ENCODE measurements around the gene WSCD2. TPM values are rescaled to one million over a fixed set of nuclear protein-coding genes. Genes with fewer than 3 reads are reported as not detected.

The WSCD2 gene
- total RNA-seq, 2 experiments from 2014 or later = not detected

- POLR2A ChIA-PET = no interaction called here
- intact Hi-C loops (cut with micrococcal nuclease) = no loop called here
- Mint-ChIP-seq H3K9me3 (no peaks in the 10 kb centered on the region), H3K27ac (no peak overlapping the region), H3K4me3 (no peak overlapping the region), H3K27me3 (no peaks in the 10 kb centered on the region), H3K4me1 (ENCODE audit: low read depth) (no peaks in the 10 kb centered on the region), H3K36me3 (no peaks in the 10 kb centered on the region)
- DNase-seq = no peak
- CTCF ChIA-PET = interaction anchor here (0.6 kb wide), 1 partner anchor 343 kb away, joined by 3 read pairs; no protein-coding TSS in a partner anchor
These were observed 51.4 kb downstream of the WSCD2 start for GRCh38 chr12:108180255-108181094.

GRCh38 chr12:108181095-108181454 is 52.0 kb downstream of the WSCD2 start:
- H3K4me1 Mint-ChIP-seq (ENCODE audit: low read depth) = no peaks in the 10 kb centered on the region
- no peak overlapping the region for H3K27ac Mint-ChIP-seq
- H3K27me3 Mint-ChIP-seq = no peaks in the 10 kb centered on the region
- H3K36me3 Mint-ChIP-seq = no peaks in the 10 kb centered on the region
- ChIA-PET CTCF (interaction anchor here (0.6 to 1.0 kb wide), 2 partner anchors 13 to 344 kb away, joined by 3 read pairs; no protein-coding TSS in a partner anchor), POLR2A (no interaction called here)
- no peaks in the 10 kb centered on the region for H3K9me3 Mint-ChIP-seq
- no peak for DNase-seq
- no peak overlapping the region for H3K4me3 Mint-ChIP-seq
- intact Hi-C loops (cut with micrococcal nuclease) = no loop called here

DNA sequence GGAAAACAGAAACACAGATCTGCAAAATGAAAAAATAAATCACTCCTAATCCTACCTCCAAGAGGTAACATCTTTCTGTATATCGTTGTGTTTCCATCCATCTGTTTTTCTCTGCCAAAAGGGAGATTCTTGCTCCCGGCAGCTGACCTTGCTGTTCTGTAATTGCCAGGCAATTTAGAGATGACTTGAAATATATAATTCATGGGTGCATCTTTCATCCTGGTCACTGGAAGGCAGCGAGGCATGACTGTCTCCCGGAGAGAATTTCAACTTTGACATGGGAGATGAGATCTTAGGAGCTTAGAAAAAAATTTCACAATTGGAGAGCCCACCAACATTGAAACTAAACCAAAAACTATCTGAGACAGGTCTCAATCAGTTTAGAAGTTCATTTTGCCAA is 53.0 kb downstream of the WSCD2 start:
- intact Hi-C loops (cut with micrococcal nuclease) = no loop called here
- CTCF ChIA-PET = interaction anchor here (1.0 kb wide), 1 partner anchor 12 kb away, joined by 3 read pairs; no protein-coding TSS in a partner anchor
- H3K27me3 Mint-ChIP-seq = no peaks in the 10 kb centered on the region
- no peak for DNase-seq
- H3K9me3 Mint-ChIP-seq = no peaks in the 10 kb centered on the region
- H3K27ac Mint-ChIP-seq = no peak overlapping the region
- no peak overlapping the region for H3K4me3 Mint-ChIP-seq
- H3K4me1 Mint-ChIP-seq (ENCODE audit: low read depth) = no peaks in the 10 kb centered on the region
- POLR2A ChIA-PET = no interaction called here
- no peaks in the 10 kb centered on the region for H3K36me3 Mint-ChIP-seq

DNA sequence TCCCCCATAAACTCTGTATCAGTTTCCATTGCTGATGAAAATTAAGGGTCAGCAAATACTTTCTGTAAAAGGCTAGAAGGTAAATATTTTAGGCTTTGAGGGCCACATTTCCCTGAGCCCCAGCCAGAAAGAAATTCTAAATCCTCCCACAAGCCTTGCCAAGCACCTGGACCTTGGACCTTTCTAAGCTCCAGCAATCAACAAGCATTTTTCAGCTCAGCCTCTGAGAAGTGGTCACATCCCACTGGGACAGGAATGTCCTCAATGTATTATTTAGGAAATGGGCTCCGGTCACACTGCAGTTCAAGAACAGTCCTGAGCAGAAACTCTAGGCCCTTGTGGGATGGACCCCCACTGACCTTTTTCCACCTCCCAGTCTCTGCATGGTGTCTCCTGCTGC is 55.9 kb downstream of the WSCD2 start:
- intact Hi-C loops (cut with micrococcal nuclease) = no loop called here
- DNase-seq = no peak
- H3K4me1 Mint-ChIP-seq (ENCODE audit: low read depth) = no peaks in the 10 kb centered on the region
- ChIA-PET CTCF (no interaction called here), POLR2A (no interaction called here)
- H3K4me3 Mint-ChIP-seq = no peak overlapping the region
- H3K9me3 Mint-ChIP-seq = no peaks in the 10 kb centered on the region
- H3K27me3 Mint-ChIP-seq = peaks cover 2% of the 10 kb centered on the region
- H3K36me3 Mint-ChIP-seq = no peaks in the 10 kb centered on the region
- no peak overlapping the region for H3K27ac Mint-ChIP-seq

DNA sequence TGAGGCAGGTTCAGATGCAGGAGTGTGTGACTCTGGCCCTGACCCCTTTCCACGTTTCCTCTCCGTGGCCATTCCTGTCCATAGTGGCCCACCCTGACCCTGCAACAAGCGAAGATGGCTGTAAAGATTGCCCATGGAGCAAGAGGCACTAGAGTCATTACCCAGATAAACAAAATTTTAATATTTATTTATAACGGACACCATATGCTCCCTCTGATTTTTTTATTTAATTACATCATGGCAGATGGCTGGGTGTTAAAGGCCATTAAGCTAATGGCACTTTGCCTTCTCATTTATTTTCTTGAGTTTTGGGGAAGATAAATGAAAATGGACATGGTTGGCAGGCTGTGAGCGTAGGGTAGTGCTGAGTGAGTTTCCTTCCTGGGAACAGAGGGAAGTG is 58.7 kb downstream of the WSCD2 start:
- intact Hi-C loops (cut with micrococcal nuclease) = no loop called here
- Mint-ChIP-seq H3K27ac (no peak overlapping the region), H3K9me3 (no peaks in the 10 kb centered on the region), H3K4me3 (no peak overlapping the region), H3K36me3 (no peaks in the 10 kb centered on the region), H3K4me1 (ENCODE audit: low read depth) (no peaks in the 10 kb centered on the region), H3K27me3 (peaks cover 2% of the 10 kb centered on the region)
- CTCF ChIA-PET = no interaction called here
- POLR2A ChIA-PET = no interaction called here
- DNase-seq = no peak

GRCh38 chr12:108190529-108190928 is 61.4 kb downstream of the WSCD2 start:
- Mint-ChIP-seq H3K4me1 (ENCODE audit: low read depth) (no peaks in the 10 kb centered on the region), H3K27ac (no peak overlapping the region), H3K27me3 (peaks cover 6% of the 10 kb centered on the region), H3K36me3 (no peaks in the 10 kb centered on the region), H3K9me3 (no peaks in the 10 kb centered on the region), H3K4me3 (no peak overlapping the region)
- intact Hi-C loops (cut with micrococcal nuclease) = loop anchor here (5.0 to 10.0 kb wide), 2 partner anchors 196 to 513 kb away; no protein-coding TSS in a partner anchor
- DNase-seq = no peak
- ChIA-PET POLR2A (no interaction called here), CTCF (no interaction called here)

DNA sequence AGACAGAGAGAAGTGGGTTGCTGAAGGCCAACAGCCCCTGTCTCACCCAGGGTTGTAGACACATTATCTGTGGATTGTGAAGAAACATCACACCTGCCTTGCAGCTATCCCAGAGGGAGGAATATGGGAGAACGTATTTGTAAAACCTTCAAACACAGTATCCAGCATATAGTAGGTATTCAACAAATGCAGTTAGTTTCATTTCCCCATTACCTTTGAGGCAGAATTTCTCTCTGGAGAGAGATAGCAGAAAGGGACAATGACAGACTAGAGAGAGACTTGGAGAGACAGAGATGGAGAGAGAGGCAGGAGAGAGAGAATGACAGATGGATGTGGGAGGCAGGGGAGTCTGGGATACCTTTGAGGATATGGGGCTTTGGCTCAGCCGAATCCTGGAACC is 62.0 kb downstream of the WSCD2 start:
- Mint-ChIP-seq H3K36me3 (no peaks in the 10 kb centered on the region), H3K9me3 (no peaks in the 10 kb centered on the region), H3K27ac (no peak overlapping the region), H3K27me3 (peaks cover 6% of the 10 kb centered on the region), H3K4me1 (ENCODE audit: low read depth) (no peaks in the 10 kb centered on the region), H3K4me3 (no peak overlapping the region)
- intact Hi-C loops (cut with micrococcal nuclease) = loop anchor here (5.0 to 10.0 kb wide), 2 partner anchors 196 to 514 kb away; no protein-coding TSS in a partner anchor
- ChIA-PET POLR2A (no interaction called here), CTCF (no interaction called here)
- no peak for DNase-seq

GRCh38 chr12:108191938-108192337 is 62.9 kb downstream of the WSCD2 start:
- no peak for DNase-seq
- Mint-ChIP-seq H3K36me3 (no peaks in the 10 kb centered on the region), H3K4me3 (no peak overlapping the region), H3K9me3 (no peaks in the 10 kb centered on the region), H3K27ac (no peak overlapping the region), H3K4me1 (ENCODE audit: low read depth) (no peaks in the 10 kb centered on the region), H3K27me3 (peaks cover 6% of the 10 kb centered on the region)
- intact Hi-C loops (cut with micrococcal nuclease) = loop anchor here (5.0 to 10.0 kb wide), 2 partner anchors 197 to 515 kb away; no protein-coding TSS in a partner anchor
- ChIA-PET POLR2A (no interaction called here), CTCF (no interaction called here)

GRCh38 chr12:108193493-108193892 is 64.4 kb downstream of the WSCD2 start:
- intact Hi-C loops (cut with micrococcal nuclease) = loop anchor here (5.0 to 10.0 kb wide), 2 partner anchors 199 to 516 kb away; no protein-coding TSS in a partner anchor
- H3K4me1 Mint-ChIP-seq (ENCODE audit: low read depth) = no peaks in the 10 kb centered on the region
- peaks cover 4% of the 10 kb centered on the region for H3K27me3 Mint-ChIP-seq
- DNase-seq = no peak
- CTCF ChIA-PET = no interaction called here
- no peaks in the 10 kb centered on the region for H3K36me3 Mint-ChIP-seq
- no peak overlapping the region for H3K4me3 Mint-ChIP-seq
- H3K27ac Mint-ChIP-seq = no peak overlapping the region
- POLR2A ChIA-PET = no interaction called here
- H3K9me3 Mint-ChIP-seq = no peaks in the 10 kb centered on the region

- ChIA-PET CTCF (interaction anchor here (0.9 to 3.5 kb wide), 7 partner anchors 9 to 318 kb away, joined by 3 to 35 read pairs (median 5); no protein-coding TSS in a partner anchor), POLR2A (no interaction called here)
- Mint-ChIP-seq H3K4me3 (no peak overlapping the region), H3K9me3 (no peaks in the 10 kb centered on the region), H3K27me3 (peaks cover 4% of the 10 kb centered on the region), H3K36me3 (no peaks in the 10 kb centered on the region), H3K27ac (no peak overlapping the region), H3K4me1 (ENCODE audit: low read depth) (no peaks in the 10 kb centered on the region)
- peak; percentile 21 for DNase-seq
- intact Hi-C loops (cut with micrococcal nuclease) = loop anchor here (5.0 to 10.0 kb wide), 2 partner anchors 199 to 517 kb away; no protein-coding TSS in a partner anchor
These were observed 64.8 kb downstream of the WSCD2 start for GRCh38 chr12:108193917-108194316.

DNA sequence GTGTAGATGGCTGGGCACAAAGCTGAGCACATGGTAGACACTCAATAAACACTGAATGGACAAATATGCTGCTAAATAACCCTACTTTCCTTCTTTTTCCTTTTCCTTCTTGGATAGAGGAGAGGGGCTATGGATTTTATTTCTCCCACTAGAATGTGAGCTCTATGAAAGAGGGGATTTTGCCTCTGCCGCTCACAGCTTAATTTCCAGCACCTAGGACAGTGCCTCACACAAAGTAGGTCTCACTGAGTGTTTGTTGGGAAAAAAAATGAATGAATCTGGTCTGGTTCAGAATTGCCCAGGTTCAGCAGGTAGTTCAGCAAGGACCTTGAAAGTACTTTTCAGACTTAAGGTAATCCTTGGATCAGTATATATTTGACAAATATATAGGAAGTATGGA is 65.5 kb downstream of the WSCD2 start:
- Mint-ChIP-seq H3K9me3 (no peaks in the 10 kb centered on the region), H3K27ac (no peak overlapping the region), H3K36me3 (no peaks in the 10 kb centered on the region), H3K4me3 (no peak overlapping the region), H3K4me1 (ENCODE audit: low read depth) (no peaks in the 10 kb centered on the region), H3K27me3 (peaks cover 4% of the 10 kb centered on the region)
- POLR2A ChIA-PET = no interaction called here
- CTCF ChIA-PET = interaction anchor here (0.6 to 3.5 kb wide), 9 partner anchors 8 to 434 kb away, joined by 3 to 35 read pairs (median 4); no protein-coding TSS in a partner anchor
- intact Hi-C loops (cut with micrococcal nuclease) = loop anchor here (5.0 to 10.0 kb wide), 2 partner anchors 200 to 517 kb away; no protein-coding TSS in a partner anchor
- DNase-seq = no peak

DNA sequence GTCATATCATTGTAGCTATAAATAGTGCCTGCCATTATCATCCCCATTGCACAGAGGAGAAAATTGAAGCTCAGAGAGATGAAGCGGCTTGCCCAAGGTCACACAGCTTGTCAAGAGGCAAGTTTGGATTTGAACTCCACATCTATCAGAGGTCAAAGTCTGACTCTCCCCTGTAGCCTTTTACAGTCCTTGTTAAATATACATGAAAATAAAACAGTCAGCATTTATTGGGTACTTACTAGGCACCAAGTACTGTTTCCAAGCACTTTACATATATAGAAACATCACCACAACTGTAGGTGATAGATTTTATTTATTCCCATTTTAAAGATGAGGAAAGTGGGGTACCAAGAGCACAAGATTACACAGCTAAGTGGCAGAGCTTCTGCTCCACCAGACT is 67.2 kb downstream of the WSCD2 start:
- ChIA-PET CTCF (interaction anchor here (3.5 kb wide), 1 partner anchor 205 kb away, joined by 35 read pairs; no protein-coding TSS in a partner anchor), POLR2A (no interaction called here)
- no peak overlapping the region for H3K4me3 Mint-ChIP-seq
- H3K27me3 Mint-ChIP-seq = peaks cover 6% of the 10 kb centered on the region
- no peaks in the 10 kb centered on the region for H3K36me3 Mint-ChIP-seq
- no peak for DNase-seq
- no peaks in the 10 kb centered on the region for H3K4me1 Mint-ChIP-seq (ENCODE audit: low read depth)
- intact Hi-C loops (cut with micrococcal nuclease) = loop anchor here (10.0 kb wide), 1 partner anchor 202 kb away; no protein-coding TSS in a partner anchor
- H3K9me3 Mint-ChIP-seq = no peaks in the 10 kb centered on the region
- no peak overlapping the region for H3K27ac Mint-ChIP-seq

Data from activated CD4-positive, alpha-beta memory T cell treated with anti-CD3 and anti-CD28 coated beads for 36 hours (primary cell).